Measurements from ENCODE around the gene KCND2.

The KCND2 gene

DNA sequence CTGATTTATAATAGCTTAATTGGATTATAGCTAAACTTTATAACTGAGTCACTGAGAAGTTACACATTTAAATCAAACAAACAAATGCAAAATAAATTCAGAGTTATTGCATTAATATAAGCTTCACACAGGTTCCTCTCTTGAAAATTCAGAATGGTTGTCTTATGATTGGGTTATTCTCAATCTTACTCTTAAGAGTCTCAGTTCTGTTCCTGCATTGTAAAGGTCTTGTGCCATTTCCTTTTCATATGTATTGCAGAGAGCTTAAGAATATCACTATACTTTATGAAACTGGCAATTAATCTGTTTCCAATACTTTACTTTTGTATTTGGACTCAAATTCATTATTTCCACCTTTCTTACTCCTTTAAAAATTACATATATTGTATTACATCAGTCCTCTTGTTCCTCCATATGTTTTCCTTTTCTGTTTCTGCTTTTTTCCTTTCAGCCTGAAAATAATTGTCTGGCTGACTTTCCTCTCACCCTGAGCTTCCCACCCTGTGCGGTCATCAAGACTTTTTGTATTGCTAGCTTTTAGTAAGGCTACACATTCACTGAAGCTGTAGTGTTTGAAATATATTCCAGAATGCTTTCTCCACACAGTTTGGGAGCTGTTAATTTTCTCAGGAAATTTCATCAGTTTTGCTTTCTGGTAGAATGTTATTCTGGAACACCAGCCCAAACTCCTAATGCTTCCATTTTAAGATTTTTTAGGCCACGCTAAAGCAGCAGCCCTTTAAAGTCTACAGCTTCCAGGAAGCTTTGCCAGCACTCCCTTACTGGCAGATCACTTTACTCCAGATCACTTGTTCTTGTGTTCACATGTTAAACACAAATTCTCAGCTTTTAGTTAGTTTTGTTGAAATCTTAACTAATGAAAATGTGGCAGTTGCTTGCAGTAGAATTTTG lies 139.4 kb downstream of the KCND2 start:
- no peak for DNase-seq

DNA sequence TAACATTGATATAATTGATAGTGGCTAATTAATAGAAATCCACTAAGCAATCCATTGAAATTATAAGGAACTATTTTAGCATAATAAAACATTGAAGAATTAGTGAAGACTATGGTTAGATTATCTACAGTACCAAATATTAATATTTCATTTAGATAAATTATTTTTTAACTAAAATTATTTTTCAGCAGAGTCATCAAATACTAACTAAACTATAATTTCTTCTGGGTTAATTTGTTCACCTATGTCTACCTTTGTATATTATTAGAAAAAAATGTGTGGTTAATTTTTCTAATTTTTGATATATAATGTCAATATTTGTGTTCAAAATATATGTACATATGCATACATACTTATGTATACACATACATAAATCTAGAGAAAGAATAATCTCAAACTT lies 140.2 kb downstream of the KCND2 start:
- no peak for DNase-seq

DNA sequence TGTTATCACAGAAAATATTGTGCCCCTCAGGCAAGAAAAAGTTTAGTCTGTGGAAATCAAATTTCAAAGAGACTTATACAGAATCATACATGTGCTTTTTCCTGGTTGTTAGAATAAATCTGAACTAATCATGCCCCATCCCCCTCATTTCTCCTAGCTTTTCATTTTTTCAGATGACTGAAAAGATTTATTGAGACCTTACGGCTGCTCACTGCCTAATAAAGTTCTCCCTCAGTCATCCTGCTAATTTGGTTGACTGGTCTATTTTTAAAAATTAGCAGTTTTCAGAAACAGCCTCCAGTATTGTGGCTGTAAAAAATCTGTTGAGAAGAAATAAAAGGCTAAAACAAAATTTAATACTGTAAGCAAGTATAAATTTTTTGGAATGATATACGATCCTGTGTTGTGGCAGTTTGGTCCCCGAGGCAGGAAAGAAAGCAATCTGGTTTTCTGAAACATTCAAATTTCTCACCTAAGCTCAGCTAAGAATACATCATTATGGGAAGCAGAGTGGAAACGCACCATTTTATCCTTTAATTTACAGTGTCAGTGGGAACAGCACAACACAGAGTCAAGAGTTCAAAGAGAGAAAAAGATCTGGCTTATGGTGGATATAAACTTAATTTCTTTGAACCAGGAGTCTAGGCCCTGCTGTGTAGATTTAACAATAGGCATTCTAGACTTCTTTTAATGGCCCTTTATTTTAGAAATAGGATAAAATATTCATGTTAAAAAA lies 144.4 kb downstream of the KCND2 start:
- no peak for DNase-seq

DNA sequence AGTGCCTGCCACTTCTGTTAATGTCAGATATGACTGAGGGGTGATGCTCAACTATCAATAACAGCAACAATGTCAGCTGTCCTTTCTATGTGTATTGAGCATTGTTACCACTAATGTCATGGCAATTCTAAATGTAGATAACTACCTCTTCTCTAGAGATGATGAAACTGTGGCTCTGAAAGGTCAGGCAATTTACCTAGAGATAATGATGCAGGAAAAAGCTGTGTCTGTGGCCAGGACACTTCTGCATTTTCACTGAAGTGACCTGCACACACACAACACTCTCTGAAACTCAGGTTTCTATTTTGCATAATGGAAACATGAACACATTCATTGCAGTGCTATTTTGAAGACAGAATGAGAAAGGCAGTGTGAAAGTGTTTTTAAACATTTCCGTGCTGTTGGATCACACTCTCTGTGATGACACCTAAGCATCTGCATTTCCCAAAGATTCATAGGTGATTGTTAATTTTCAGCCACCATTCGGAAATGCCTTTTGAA lies 148.2 kb downstream of the KCND2 start:
- DNase-seq: no peak

DNA sequence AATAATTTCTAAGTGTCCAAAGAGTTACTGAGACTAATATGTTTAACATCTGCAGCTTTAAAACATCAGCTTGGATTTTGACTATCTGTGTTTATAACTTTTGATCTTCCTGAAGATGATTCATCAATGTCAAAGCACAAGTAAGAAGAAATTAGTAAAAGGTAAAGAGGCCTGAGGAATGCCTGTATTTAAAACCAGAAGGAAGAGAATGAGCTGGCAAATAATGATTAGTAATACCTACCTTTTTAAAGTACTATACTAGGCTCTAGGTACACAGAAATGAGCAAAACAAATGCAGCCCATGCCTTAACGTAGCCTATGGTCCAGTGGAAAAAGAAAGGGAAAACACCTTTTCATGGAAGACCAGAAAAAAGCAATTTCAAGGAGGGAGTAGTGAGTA lies 158.0 kb downstream of the KCND2 start:
- DNase-seq: no peak

DNA sequence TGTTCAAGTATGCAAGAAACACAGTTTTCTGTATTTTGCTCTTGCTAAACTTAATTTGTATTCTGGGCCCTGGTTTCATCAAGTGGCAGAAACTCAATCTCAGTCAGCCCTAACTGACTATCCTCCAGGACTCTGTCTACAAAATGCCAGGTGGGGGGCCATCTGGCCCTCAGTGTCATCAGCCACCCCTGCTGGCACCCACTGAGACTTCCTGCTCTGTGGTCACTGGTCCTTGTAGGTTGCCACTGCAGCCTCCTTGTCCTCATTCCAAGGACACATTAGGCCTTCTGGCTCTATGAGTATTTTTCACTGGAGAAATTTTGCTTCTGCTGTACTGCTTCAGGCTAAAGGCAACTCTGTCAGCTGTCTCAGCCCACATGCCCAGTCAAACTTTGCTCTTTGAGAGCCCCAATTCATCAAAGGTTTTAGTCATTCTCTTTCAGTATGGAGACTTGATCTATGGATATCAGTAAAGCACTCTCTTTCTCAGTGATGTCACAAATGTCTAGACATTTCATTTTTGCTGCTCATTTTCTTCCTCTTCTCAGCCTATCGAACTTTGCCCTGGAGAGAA lies 163.6 kb downstream of the KCND2 start:
- DNase-seq: no peak

DNA sequence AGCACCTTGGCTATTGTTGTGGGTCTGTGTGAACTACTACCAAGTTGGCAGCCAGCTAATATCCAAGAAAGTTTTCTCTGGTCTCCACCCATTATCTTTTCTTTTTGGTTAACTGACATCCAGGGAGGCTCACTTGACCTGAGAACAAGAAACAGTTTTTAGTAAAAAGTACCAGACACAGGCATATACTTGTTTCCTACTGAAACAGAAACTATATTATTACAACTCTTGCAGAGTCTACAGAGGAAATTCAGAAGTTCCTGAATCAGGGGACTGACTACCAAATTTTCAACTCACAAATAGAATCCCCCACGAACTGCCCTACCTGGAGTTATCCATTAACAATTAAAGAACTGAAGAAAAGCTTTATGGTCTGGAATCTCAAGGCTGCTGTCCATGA lies 168.9 kb downstream of the KCND2 start:
- DNase-seq: no peak

DNA sequence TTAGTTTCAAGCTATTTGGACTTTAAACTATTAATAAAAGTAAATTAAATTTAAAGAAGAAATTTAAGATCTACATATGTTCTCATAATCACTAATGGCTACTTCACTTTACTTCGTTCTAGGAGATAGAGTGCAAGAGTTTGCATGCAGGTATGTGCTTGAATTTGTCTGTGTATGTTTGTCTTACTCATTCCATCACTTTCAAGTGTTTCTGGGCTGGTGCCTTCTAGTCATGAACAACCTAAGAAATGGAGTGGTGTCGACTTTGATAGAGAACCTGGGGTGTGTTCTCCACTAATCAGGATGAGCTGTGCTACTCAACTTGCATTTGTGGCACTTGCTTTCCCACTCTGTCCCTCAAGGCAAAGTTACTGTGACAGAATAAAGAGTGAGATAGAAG lies 169.9 kb downstream of the KCND2 start:
- no peak for DNase-seq

DNA sequence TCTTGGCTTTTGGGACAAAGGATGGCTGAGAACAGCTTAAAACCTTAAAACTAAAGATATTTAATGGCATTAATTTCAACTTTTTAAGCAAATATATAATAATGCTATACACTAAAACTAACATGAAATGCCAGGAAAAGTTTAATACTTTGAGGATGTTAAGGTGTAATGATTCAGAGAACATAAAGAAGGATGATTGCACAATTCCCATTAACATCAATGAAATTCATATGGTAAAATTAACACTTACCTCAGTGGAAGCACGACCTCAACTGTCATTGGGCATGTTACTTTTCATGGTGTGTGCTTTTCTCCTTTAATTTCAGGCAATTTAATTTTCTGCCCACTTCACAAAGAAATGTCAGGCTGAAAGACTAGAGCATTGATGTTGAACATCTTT lies 171.7 kb downstream of the KCND2 start:
- no peak for DNase-seq

DNA sequence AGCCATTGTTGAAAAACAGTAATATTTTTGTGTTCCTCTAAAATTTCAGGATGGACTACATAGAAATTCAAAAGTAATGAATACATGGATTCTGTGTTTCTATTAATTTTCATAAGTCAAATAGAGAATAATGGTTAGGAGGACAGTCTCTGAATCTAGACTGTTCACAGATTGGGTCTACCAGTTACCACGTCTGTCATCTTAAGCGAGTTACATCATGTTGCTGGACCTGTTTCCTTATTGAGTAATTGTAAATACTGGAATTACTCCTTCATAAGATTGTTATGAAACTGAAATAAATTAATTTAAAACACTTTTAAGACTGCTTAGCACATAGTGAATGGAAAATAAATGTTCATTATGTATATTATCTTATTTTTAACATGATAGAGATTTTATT lies 172.3 kb downstream of the KCND2 start:
- DNase-seq: no peak

DNA sequence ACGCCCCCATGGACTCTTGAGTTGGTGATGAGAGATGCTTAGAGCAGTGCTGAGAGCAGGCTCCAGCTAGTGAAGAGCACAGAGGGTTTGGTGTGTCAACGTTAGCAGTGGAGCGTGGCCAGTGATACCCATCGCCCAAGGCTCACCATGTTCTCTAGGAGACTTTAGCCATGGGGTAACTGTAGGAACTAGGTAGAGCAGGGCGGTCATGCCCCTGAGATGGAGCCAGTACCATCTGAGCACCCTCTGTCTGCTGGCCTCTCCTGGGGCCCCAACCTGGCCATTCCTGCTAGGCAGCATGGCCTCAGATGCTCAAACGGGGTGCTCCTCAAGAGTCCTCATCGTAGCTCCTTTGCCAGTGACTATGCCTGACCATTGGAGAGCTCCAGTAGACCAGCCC lies 179.7 kb downstream of the KCND2 start:
- DNase-seq: no peak

DNA sequence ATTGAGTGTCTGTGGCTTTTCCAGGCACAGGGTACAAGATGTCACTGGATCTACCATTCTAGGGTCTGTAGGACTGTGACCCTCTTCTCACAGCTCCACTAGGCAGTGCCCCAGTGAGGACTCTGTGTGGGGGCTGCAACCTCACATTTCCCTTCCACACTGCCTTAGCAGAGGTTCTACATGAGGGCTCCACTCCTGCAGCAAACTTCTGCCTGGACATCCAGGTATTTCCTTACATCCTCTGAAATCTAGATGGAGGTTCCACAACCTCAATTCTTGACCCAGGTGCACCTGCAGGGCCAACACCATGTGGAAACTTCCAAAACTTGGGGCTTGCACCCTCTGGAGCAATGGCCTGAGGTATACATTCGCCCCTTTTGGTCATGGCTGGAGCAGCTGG lies 183.7 kb downstream of the KCND2 start:
- no peak for DNase-seq

DNA sequence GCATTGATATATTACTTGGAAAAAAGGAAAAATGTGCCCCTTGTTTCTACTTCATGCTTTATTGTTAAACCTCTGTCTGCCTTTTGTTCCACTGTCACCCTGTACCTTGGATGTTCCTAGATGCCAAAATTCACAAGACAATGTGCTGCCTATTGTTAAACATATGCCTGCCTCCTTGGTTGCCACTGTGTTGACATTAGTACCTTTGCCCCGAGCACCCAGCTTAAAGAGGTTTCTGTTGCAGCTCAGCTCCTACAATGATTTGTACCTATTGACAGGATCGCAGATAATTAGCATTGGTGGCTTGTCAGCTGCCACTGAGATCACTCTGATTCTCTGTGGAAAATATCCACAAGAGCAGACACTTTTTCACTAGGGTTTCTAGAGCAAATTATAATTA lies 188.0 kb downstream of the KCND2 start:
- DNase-seq: no peak

DNA sequence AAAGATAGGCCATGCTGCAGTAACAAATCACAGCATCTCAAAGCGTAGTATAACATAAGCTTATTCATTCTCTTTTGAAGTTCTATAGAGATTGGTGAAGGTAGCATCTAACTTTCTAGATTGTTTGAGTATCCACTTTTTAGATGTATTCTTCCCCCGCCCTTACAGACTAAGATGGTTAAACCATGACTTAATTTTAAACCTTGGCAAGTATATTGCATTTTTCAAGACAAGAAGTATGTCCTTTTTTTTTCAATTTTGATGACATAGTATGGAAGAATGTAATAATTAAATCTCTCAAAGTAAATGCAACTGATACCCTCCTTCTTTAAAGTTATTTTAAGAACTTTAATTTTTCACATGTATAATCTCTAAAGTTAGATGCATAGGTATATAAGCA lies 190.0 kb downstream of the KCND2 start:
- DNase-seq: no peak

DNA sequence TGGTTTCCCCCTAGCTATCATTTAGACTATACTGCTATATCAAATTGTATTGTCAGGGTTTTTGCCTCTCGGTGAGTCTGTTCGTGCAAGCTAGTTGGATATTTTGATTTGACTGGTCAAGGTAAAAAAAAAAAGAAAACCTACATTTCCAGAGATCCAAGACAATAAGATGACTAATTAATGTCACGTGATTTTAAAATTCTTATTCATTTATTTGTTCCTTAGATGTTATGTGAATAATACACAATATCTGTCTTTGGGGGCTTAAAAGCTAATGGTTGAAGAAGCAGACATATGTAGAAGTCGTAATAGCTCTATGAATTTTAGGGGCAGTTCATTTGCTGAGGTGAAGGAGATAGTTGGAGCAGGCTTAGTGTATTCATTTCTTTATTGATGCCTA lies 191.1 kb downstream of the KCND2 start:
- DNase-seq: no peak

DNA sequence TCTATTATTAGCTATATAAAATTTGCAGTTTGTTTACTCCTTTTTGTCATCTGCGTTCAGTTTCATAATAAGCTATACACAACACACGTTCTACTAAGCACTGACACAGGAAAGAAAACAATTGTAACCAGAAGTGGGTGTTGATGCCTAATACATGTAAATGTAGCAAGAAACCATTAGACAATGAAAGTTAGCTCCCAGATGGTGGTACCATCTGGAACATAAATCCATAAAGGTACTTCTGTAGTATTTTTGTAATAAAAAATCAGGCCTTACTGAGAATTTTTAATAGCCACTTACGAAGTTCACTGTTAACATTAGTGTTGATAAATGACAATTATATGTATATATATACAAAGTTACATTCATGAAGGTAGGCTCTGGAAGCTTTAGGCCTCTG lies 194.7 kb downstream of the KCND2 start:
- DNase-seq: no peak

DNA sequence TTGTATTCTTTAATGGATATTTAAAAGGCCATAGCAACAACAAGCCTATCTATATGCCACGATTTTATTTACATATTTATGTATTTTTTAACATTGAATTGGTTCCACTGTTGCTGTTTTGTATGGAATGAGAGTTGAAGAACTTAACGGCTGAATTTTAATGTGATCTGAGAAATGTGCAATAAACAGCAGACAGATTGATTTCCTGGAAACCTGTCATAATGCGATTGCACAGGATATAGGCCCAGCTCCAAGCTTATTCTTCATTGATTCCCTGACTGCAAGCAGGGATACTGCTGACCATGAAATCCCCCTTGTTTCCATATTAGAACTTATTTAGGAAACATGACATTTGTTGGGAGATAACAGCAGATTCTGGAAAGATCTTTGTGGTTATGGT lies 195.6 kb downstream of the KCND2 start:
- DNase-seq: no peak

DNA sequence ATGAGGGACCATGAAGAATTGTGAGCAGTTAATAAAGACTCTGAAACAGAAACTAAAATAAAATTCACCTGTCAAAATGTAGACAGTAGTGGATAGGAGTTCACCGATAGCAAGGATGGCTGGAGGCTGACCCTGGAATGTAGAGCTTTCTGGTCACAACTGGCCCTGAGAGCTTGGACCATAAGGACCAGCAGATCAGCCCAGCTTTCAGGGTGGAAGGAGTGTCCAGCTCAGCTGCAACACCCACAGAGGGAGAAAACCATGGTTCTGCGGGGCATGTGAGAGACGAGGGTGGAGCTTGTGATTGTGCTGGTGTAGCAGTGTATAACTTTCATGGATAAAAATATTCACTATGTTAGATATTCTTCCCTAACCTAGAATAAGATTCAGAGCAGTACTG lies 199.9 kb downstream of the KCND2 start:
- DNase-seq: no peak

DNA sequence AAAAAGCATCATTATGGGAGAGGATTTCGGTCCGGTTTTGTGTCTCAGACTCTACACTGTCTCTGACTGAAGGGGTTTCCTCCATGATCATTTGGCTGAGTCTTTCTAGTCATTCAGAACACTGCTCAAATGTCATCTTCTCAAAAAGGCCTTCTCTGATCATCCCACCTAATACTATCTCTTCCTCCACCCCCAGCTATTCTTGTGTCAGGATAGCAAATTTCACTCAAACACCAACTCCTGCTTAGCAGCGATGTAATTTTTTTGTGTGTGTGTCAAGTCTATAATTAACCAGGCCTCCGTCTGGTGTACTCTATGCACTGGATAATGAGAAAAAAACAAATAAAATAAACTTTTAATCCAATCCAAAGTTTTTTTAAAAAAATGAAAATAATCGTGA lies 200.4 kb downstream of the KCND2 start:
- DNase-seq: no peak

DNA sequence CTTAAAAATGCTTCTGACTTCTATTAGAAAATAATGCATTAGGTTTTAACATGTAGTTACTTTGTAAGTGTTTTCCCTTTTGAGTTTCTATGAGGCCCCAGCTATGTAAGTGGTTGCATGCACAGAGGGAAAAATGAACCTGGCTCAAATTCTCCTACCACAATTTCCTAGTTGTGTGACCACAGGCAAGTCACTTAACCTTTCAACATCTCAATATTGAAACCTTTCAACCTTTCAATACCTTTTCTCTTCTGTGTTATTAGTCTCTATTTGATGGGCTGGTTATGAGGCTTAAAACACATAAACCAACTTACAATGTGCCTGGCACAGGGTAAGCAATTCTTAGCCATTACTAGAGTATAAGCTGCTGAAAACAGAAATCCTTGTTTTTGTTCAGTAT lies 203.0 kb downstream of the KCND2 start:
- DNase-seq: no peak

DNA sequence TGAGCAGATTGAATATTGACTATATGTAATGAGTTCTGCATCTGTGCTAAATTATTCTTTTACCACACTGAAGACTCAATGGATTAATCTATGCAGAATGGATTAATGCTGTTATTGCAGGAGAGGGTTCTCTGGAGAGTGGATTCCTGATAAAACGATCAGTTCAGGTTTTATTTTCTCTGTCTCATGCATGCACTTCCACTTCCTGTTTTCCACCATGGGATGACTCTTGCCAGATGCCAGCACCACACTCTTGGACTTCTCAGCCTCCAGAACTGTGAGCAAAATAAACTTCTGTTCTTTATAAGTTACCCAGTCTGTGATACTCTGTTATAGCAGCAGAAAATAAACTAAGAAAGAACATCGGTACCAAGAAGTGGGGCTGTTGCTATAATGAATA lies 207.5 kb downstream of the KCND2 start:
- DNase-seq: no peak

DNA sequence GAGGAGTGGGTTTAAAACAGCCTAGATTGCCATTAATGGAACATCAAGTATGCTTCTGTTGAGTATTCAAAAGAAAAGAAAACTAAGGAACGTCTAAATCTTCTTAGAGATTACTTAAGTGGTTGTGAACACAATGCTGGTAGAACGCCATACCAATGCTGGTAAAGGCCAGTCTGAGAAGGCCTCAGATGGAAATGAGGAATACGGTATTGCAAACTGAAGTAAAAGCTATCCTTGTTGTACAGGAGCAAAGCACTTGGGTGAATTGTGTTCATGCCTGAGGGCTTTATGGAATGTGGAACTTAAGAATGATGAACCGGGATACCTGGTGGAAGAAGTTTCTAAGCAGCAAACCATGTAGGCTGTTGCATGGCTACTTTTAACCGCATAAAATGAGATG lies 208.0 kb downstream of the KCND2 start:
- no peak for DNase-seq

DNA sequence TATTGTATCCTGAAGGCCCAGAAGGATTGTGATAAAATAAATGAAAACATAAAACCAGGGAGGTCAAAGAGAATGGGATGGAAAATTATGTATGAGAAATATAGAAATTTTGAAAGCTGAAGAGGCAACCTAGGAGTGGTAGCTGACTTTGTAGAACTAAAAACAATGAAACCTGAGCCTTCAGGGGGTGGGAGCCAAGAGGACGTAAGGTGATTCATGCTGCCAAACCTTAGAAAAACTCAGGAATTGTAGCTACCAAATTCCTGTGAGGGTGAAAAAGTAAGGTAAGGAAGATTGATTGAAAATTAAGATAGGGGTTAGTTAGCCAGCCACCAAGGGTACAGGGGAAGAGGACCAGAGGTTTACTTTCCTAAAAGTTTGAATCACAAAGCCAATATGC lies 213.2 kb downstream of the KCND2 start:
- no peak for DNase-seq

DNA sequence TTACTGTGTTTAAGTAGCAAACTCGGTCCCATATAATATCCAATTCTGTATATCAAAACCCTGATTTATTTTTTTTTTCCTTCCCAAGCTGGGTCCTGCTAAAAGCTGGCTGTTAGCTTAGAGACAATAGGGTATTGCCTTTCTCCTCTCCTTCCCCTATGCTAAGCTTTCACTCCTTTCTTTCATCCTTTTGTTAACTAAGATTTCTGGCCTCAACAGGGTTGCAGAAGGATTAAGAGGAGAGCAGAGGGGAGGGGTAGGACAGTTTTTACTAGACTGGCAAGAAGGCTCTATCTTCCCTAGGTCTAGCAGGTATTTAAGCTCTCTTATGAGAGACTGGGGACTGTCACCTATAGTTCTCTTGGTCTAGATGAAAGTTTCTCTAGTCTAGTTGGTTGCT lies 229.2 kb downstream of the KCND2 start:
- no peak for DNase-seq
